ENCODE results near the gene DMPK.

Gene DMPK

GRCh38 chr19:45824041-45824471, 41.8 kb upstream of the DMPK start:
- no peak overlapping the region for H3K9ac ChIP-seq
- H3K27ac ChIP-seq, result peak overlapping the region; percentile 30; the same call in 1 of the 2 replicates
- no peaks in the 10 kb centered on the region for H3K79me2 ChIP-seq (ENCODE audit: insufficient read depth, low read depth)
- H3K4me3 ChIP-seq (IDR thresholded peaks at IDR 0.05; ENCODE audit: insufficient read depth, low read depth, low read length), result no peak overlapping the region
- no peak overlapping the region for H2AFZ ChIP-seq (ENCODE audit: low read depth)
- peaks cover 48% of the 10 kb centered on the region for H3K4me1 ChIP-seq (ENCODE audit: low read depth, poor library complexity, severe bottlenecking)
- H3K4me2 ChIP-seq, result peak overlapping the region; percentile 14; the same call in 1 of the 2 replicates
- H3K27me3 ChIP-seq (ENCODE audit: insufficient read depth, low read depth), result no peaks in the 10 kb centered on the region
- no peaks in the 10 kb centered on the region for H3K36me3 ChIP-seq (ENCODE audit: insufficient read depth)
- no peak for TF ChIP-seq CTCF (conservative IDR thresholded peaks at IDR 0.05; ENCODE audit: low read depth, low read length)
- no peaks in the 10 kb centered on the region for H4K20me1 ChIP-seq (ENCODE audit: insufficient read depth)

- Histone ChIP-seq H4K20me1 (ENCODE audit: insufficient read depth) (no peaks in the 10 kb centered on the region), H3K4me1 (ENCODE audit: low read depth, poor library complexity, severe bottlenecking) (peaks cover 42% of the 10 kb centered on the region), H2AFZ (ENCODE audit: low read depth) (no peak overlapping the region), H3K9ac (no peak overlapping the region), H3K4me2 (no peak overlapping the region), H3K27ac (no peak overlapping the region), H3K4me3 (IDR thresholded peaks at IDR 0.05; ENCODE audit: insufficient read depth, low read depth, low read length) (no peak overlapping the region), H3K36me3 (ENCODE audit: insufficient read depth) (no peaks in the 10 kb centered on the region), H3K79me2 (ENCODE audit: insufficient read depth, low read depth) (no peaks in the 10 kb centered on the region), H3K27me3 (ENCODE audit: insufficient read depth, low read depth) (no peaks in the 10 kb centered on the region)
- TF ChIP-seq CTCF (conservative IDR thresholded peaks at IDR 0.05; ENCODE audit: low read depth, low read length), result no peak
These were observed 40.9 kb upstream of the DMPK start for GRCh38 chr19:45823182-45823581.

- no peak overlapping the region for H2AFZ ChIP-seq (ENCODE audit: low read depth)
- no peaks in the 10 kb centered on the region for H3K36me3 ChIP-seq (ENCODE audit: insufficient read depth)
- no peaks in the 10 kb centered on the region for H4K20me1 ChIP-seq (ENCODE audit: insufficient read depth)
These were observed 40.4 kb upstream of the DMPK start for GRCh38 chr19:45822716-45823115.

GRCh38 chr19:45821570-45821969, 39.3 kb upstream of the DMPK start:
- Histone ChIP-seq H3K9ac (no peak overlapping the region), H2AFZ (ENCODE audit: low read depth) (no peak overlapping the region), H3K4me2 (no peak overlapping the region), H3K4me3 (IDR thresholded peaks at IDR 0.05; ENCODE audit: insufficient read depth, low read depth, low read length) (no peak overlapping the region), H3K27me3 (ENCODE audit: insufficient read depth, low read depth) (no peaks in the 10 kb centered on the region), H3K36me3 (ENCODE audit: insufficient read depth) (no peaks in the 10 kb centered on the region), H3K27ac (no peak overlapping the region), H3K79me2 (ENCODE audit: insufficient read depth, low read depth) (no peaks in the 10 kb centered on the region), H4K20me1 (ENCODE audit: insufficient read depth) (no peaks in the 10 kb centered on the region), H3K4me1 (ENCODE audit: low read depth, poor library complexity, severe bottlenecking) (peaks cover 40% of the 10 kb centered on the region)
- no peak for TF ChIP-seq CTCF (conservative IDR thresholded peaks at IDR 0.05; ENCODE audit: low read depth, low read length)

More at GRCh38 chr19:45822716-45823115, 40.4 kb upstream of the DMPK start:
- Histone ChIP-seq H3K27me3 (ENCODE audit: insufficient read depth, low read depth) (no peaks in the 10 kb centered on the region), H3K4me1 (ENCODE audit: low read depth, poor library complexity, severe bottlenecking) (peaks cover 40% of the 10 kb centered on the region), H3K9ac (no peak overlapping the region), H3K79me2 (ENCODE audit: insufficient read depth, low read depth) (no peaks in the 10 kb centered on the region), H3K4me3 (IDR thresholded peaks at IDR 0.05; ENCODE audit: insufficient read depth, low read depth, low read length) (no peak overlapping the region), H3K4me2 (no peak overlapping the region), H3K27ac (no peak overlapping the region)
- TF ChIP-seq CTCF (conservative IDR thresholded peaks at IDR 0.05; ENCODE audit: low read depth, low read length), result no peak

All from KMS-11 (cell line).